Pancreas (tissue), 10 donors: ENCODE results near the gene HOXB5. TPM values are rescaled to one million over a fixed set of nuclear protein-coding genes. Genes with fewer than 3 reads are reported as not detected.

Source experiments
- ATAC-seq, 4 donors: fragments of 200-7000 bp; cut with Tn5 transposase; one replicate each; pipeline versions ENCODE4 v1.8.0 to v1.9.1; 2020; ENCODE audit warnings: mild to moderate bottlenecking in 4 of 4, moderate library complexity in 4 of 4
- DNase-seq, 6 donors: peaks; one replicate each; pipeline ENCODE4 v3.0.0-alpha.2; 2020
- FAIRE-seq: peaks from 2 replicates; lab custom pipeline; 2012; peaks lifted over from hg19 to GRCh38; lab: Jason Lieb, UNC
- H3K27ac ChIP-seq, 4 donors: fragments of 200-600 bp; sonication (generic); 1 replicate in 3 of 4; 2 replicates in 1 of 4; pipeline versions ENCODE4 v1.5.0 to v1.8.0; 2020
- H3K27me3 ChIP-seq, 4 donors: fragments of 200-600 bp; one replicate each; pipeline ENCODE4 v1.8.0; 2021
- H3K36me3 ChIP-seq, 3 donors: fragments of 200-600 bp; sonication (generic) in 1 of 3; one replicate each; pipeline versions ENCODE4 v1.5.0 to v1.8.0; 2020 to 2021
- H3K4me1 ChIP-seq, 3 donors: fragments of 200-600 bp; one replicate each; pipeline ENCODE4 v1.8.0; 2021
- H3K4me3 ChIP-seq, 4 donors: fragments of 200-600 bp; sonication (generic) in 2 of 4; one replicate each; pipeline versions ENCODE4 v1.5.0 to v1.8.0; 2020 to 2021
- H3K9me3 ChIP-seq, 4 donors: fragments of 200-600 bp; one replicate each; pipeline ENCODE4 v1.8.0; 2021
- CTCF ChIP-seq, 4 donors: fragments of 200-600 bp; sonication (generic) in 3 of 4; IDR thresholded peaks; one replicate each; pipeline versions ENCODE4 v1.5.0 to v1.8.0; 2021; ENCODE audit warnings: antibody characterized with exemption in 4 of 4
- WGBS, 2 donors: extraction: QIAGEN DNeasy Blood & Tissue Kit; methylation state at CpG; one replicate each; pipeline ENCODE4 v1.1.7; 2013; 5-methylcytosine and 5-hydroxymethylcytosine counted together
- intact Hi-C, 3 donors: fragments of 100-400 bp; cut with DNase I; formaldehyde crosslinking; loops; one replicate each; pipeline versions ENCODE4 v1.11.1 to v1.14.2; 2022
- polyA plus RNA-seq, 2 donors: library from polyadenylated mRNA; stranded (reverse); fragments of 200-250 nt; gene quantifications; one replicate each; pipeline ENCODE4 v1.2.3, GENCODE V29; 2013
- total RNA-seq, 6 donors: library from RNA; stranded (reverse); fragmentation: NEBNext Ultra II Directional in 4 of 6; extraction: Animal tissue kit (Norgen Biotek cat#: 25700) in 4 of 6; gene quantifications; one replicate each; pipeline versions ENCODE4 v1.2.1 to v1.2.4, GENCODE V29; 2021 to 2023
- donor health status: healthy with polysubstance abuse.
- donor health status: DM: no; HTN: no; CAD: no; lungs with moderate emphysema.
- donor health status: DM: no; HTN: no; CAD: no.
- donor health status: control.
- donor health status: control.
- donor health status: Bipolar disorder and iron deficiency.
- donor health status: DM: yes; HTN: yes; CAD: no.
- donor health status: DM: no; HTN: no; CAD: no.
- donor health status: DM: no; HTN: no; CAD: no.
- donor health status: DM: yes; HTN: yes; CAD: no.

The HOXB5 gene
- total and polyA plus RNA-seq, 8 donors: 0.19 to 1.0 (median 0.38) TPM

- Histone ChIP-seq H3K36me3 (no peaks in the 10 kb centered on the region), H3K27me3 (peaks cover 0 to 52% (median 3%) of the 10 kb centered on the region in 4 donors), H3K4me3 (no peak overlapping the region), H3K9me3 (no peaks in the 10 kb centered on the region), H3K27ac (no peak overlapping the region), H3K4me1 (no peaks in the 10 kb centered on the region)
- DNase-seq (no peak), FAIRE-seq (no peak), ATAC-seq (no peak)
- no peak for TF ChIP-seq CTCF (IDR thresholded peaks at IDR 0.05)
- 15% methylated on average over 8 of the region's 8 CpGs for WGBS, 2 donors
- intact Hi-C loops: no loop called here
These were observed 19.0 kb downstream of the HOXB5 start for GRCh38 chr17:48574505-48575065.

- WGBS, 2 donors: 70 to 88% methylated on average over 1 of the region's 1 CpG
- no peaks in the 10 kb centered on the region for H3K9me3 ChIP-seq
- peaks cover 0 to 44% (median 2%) of the 10 kb centered on the region in 4 donors for H3K27me3 ChIP-seq
- H3K4me1 ChIP-seq: no peaks in the 10 kb centered on the region
- ATAC-seq (no peak), FAIRE-seq (no peak), DNase-seq (no peak)
- H3K4me3 ChIP-seq: no peak overlapping the region
- H3K27ac ChIP-seq: no peak overlapping the region
- intact Hi-C loops: no loop called here
- TF ChIP-seq CTCF (IDR thresholded peaks at IDR 0.05): no peak
- H3K36me3 ChIP-seq: no peaks in the 10 kb centered on the region
These were observed 21.7 kb downstream of the HOXB5 start for GRCh38 chr17:48571826-48572417.

GRCh38 chr17:48571024-48571818 lies 22.4 kb downstream of the HOXB5 start:
- Histone ChIP-seq H3K4me3 (peak overlapping the region in 1 of 4 donors; percentile 5), H3K27ac (peak overlapping the region in 2 of 4 donors; percentile 13 to 19), H3K4me1 (no peaks in the 10 kb centered on the region), H3K36me3 (no peaks in the 10 kb centered on the region), H3K9me3 (no peaks in the 10 kb centered on the region), H3K27me3 (peaks cover 0 to 40% (median 2%) of the 10 kb centered on the region in 4 donors)
- no peak for TF ChIP-seq CTCF (IDR thresholded peaks at IDR 0.05)
- FAIRE-seq (no peak), DNase-seq (no peak), ATAC-seq (no peak)
- intact Hi-C loops: no loop called here
- WGBS, 2 donors: 14 to 17% methylated on average over 26 of the region's 26 CpGs

GRCh38 chr17:48570325-48571023 lies 23.1 kb downstream of the HOXB5 start:
- DNase-seq (no peak), ATAC-seq (peak in 1 of 4 donors; percentile 9), FAIRE-seq (no peak)
- Histone ChIP-seq H3K36me3 (no peaks in the 10 kb centered on the region), H3K27me3 (peaks cover 0 to 32% (median 2%) of the 10 kb centered on the region in 4 donors), H3K4me1 (no peaks in the 10 kb centered on the region), H3K27ac (peak overlapping the region in 1 of 4 donors; percentile 19), H3K9me3 (no peaks in the 10 kb centered on the region), H3K4me3 (peak overlapping the region in 1 of 4 donors; percentile 5)
- no peak for TF ChIP-seq CTCF (IDR thresholded peaks at IDR 0.05)
- WGBS, 2 donors: 10 to 12% methylated on average over 19 of the region's 19 CpGs
- intact Hi-C loops: no loop called here
